SKM-1 treated with dmso at 0.1 percent for 144 hours (cell line): Measurements from ENCODE around the gene ERCC3.

ENCODE experiments used
- DNase-seq: peaks from one replicate; lab custom pipeline; 2025; ENCODE audit not compliant: unreplicated experiment; lab: John Stamatoyannopoulos, UW

Gene ERCC3

GRCh38 chr2:127293748-127294562 lies at the start of gene ERCC3:
Gene ERCC3 (minus strand): TSS chr2:127294144. CDS start chr2:127294081, 63 bp downstream.
- peak; percentile 83 for DNase-seq

GRCh38 chr2:127343277-127343676 lies 49.3 kb upstream of the ERCC3 start:
- no peak for DNase-seq

- no peak for DNase-seq
Measured at GRCh38 chr2:127342101-127342500, 48.2 kb upstream of the ERCC3 start.

GRCh38 chr2:127332335-127332734 lies 38.4 kb upstream of the ERCC3 start:
- DNase-seq: no peak

GRCh38 chr2:127330753-127331152 lies 36.8 kb upstream of the ERCC3 start:
- no peak for DNase-seq

- no peak for DNase-seq
Measured at GRCh38 chr2:127326289-127326945, 32.5 kb upstream of the ERCC3 start.

GRCh38 chr2:127324635-127325034 lies 30.7 kb upstream of the ERCC3 start:
- peak; percentile 20 for DNase-seq

GRCh38 chr2:127321303-127321702 lies 27.4 kb upstream of the ERCC3 start:
- DNase-seq: no peak

GRCh38 chr2:127320586-127321275 lies 26.8 kb upstream of the ERCC3 start:
- DNase-seq: no peak

- DNase-seq: no peak
Measured at GRCh38 chr2:127320067-127320466, 26.1 kb upstream of the ERCC3 start.

- DNase-seq: no peak
Measured at GRCh38 chr2:127314193-127314988, 20.4 kb upstream of the ERCC3 start.

GRCh38 chr2:127313406-127313805 lies 19.5 kb upstream of the ERCC3 start:
- DNase-seq: peak; percentile 5

GRCh38 chr2:127310980-127311379 lies 17.0 kb upstream of the ERCC3 start:
- DNase-seq: no peak

- no peak for DNase-seq
Measured at GRCh38 chr2:127309468-127309867, 15.5 kb upstream of the ERCC3 start.

GRCh38 chr2:127308586-127309138 lies 14.7 kb upstream of the ERCC3 start:
- no peak for DNase-seq

GRCh38 chr2:127305990-127306585 lies 12.1 kb upstream of the ERCC3 start:
- peak; percentile 52 for DNase-seq

- no peak for DNase-seq
Measured at GRCh38 chr2:127302168-127302567, 8.2 kb upstream of the ERCC3 start.

- no peak for DNase-seq
Measured at GRCh38 chr2:127293386-127293747, 577 bp downstream of the ERCC3 start.

GRCh38 chr2:127288274-127288673 lies 5.7 kb downstream of the ERCC3 start:
- DNase-seq: no peak

GRCh38 chr2:127283275-127283674 lies 10.7 kb downstream of the ERCC3 start:
- no peak for DNase-seq
